Calu3 (cell line): ENCODE results near the gene KATNB1. TPM values are rescaled to one million over a fixed set of nuclear protein-coding genes. Genes with fewer than 3 reads are reported as not detected.
"Not testable (repeated sequence)": the region's sequence is repeated elsewhere in the genome, so short reads cannot be mapped to it uniquely, and the experiment has no call there.

Experiments
- BruUV-seq: library from RNA; stranded (reverse); fragments of 400-500 nt; replicated peaks from 2 replicates; lab custom pipeline; 2021; lab: Mats Ljungman, UMichigan
- CTCF ChIA-PET: fragments of 300-600 bp; sonication (Branson Sonifier 250); formaldehyde crosslinking; loops from one replicate; lab custom pipeline; 2022; ENCODE audit warnings: antibody characterized with exemption; lab: Charles Lee
- DNase-seq: peaks from one replicate; pipeline ENCODE4 v3.0.0; 2022
- H3K27ac Mint-ChIP-seq: one replicate; pipeline ENCODE4 v1.8.0; 2022; ENCODE audit warnings: mixed read lengths; ENCODE audit not compliant: unreplicated experiment
- H3K27me3 Mint-ChIP-seq: one replicate; pipeline ENCODE4 v1.8.0; 2022; ENCODE audit warnings: mixed read lengths; ENCODE audit not compliant: unreplicated experiment
- H3K36me3 Mint-ChIP-seq: one replicate; pipeline ENCODE4 v1.8.0; 2022; ENCODE audit warnings: mild to moderate bottlenecking, moderate library complexity, mixed read lengths; ENCODE audit not compliant: insufficient read depth, unreplicated experiment
- H3K4me1 Mint-ChIP-seq: one replicate; pipeline ENCODE4 v1.8.0; 2022; ENCODE audit warnings: mild to moderate bottlenecking, low read depth, mixed read lengths; ENCODE audit not compliant: unreplicated experiment
- H3K4me3 Mint-ChIP-seq: one replicate; pipeline ENCODE4 v1.8.0; 2022; ENCODE audit warnings: mild to moderate bottlenecking, low read depth, moderate library complexity, mixed read lengths; ENCODE audit not compliant: unreplicated experiment
- H3K9me3 Mint-ChIP-seq: one replicate; pipeline ENCODE4 v1.8.0; 2022; ENCODE audit warnings: low read depth, mixed read lengths; ENCODE audit not compliant: unreplicated experiment
- intact Hi-C: fragments of 100-400 bp; cut with micrococcal nuclease; formaldehyde crosslinking; loops from one replicate; pipeline ENCODE4 v1.10.0; 2022; ENCODE audit not compliant: unreplicated experiment
- total RNA-seq: library from RNA; stranded (reverse); gene quantifications from 2 replicates; pipeline ENCODE4 v1.2.3, GENCODE V29; 2022
- TF ChIP-seq, protein P1 (sequence below): fragments of 200-600 bp; IDR thresholded peaks from one replicate; pipeline ENCODE4 v1.8.0; 2022; ENCODE audit warnings: antibody characterized with exemption; ENCODE audit not compliant: unreplicated experiment

KATNB1 gene
- total RNA-seq, 1 experiment from 2014 or later: 28.6 TPM

DNA sequence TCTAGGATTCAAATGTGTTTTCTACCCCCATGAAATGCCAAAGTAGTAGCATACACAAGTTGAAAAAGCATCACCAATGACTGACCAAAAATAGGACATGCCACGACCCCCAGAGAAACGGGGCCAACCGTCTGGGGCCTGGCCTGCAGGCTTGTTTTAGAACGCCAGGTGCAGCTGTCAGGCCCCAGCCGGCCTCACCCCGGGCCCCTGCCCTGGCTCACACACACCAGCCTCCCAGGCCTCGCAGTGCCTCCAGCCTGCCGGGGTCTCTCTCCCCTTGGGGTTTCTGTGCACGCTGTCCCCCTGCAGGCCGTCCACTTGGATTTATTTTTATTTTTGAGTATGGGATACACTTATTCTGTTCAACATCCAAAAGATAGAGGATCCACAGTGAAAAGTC lies 7.9 kb downstream of the KATNB1 start:
- no peaks in the 10 kb centered on the region for H3K36me3 Mint-ChIP-seq
- H3K4me3 Mint-ChIP-seq: no peak overlapping the region
- TF ChIP-seq, protein P1, sequence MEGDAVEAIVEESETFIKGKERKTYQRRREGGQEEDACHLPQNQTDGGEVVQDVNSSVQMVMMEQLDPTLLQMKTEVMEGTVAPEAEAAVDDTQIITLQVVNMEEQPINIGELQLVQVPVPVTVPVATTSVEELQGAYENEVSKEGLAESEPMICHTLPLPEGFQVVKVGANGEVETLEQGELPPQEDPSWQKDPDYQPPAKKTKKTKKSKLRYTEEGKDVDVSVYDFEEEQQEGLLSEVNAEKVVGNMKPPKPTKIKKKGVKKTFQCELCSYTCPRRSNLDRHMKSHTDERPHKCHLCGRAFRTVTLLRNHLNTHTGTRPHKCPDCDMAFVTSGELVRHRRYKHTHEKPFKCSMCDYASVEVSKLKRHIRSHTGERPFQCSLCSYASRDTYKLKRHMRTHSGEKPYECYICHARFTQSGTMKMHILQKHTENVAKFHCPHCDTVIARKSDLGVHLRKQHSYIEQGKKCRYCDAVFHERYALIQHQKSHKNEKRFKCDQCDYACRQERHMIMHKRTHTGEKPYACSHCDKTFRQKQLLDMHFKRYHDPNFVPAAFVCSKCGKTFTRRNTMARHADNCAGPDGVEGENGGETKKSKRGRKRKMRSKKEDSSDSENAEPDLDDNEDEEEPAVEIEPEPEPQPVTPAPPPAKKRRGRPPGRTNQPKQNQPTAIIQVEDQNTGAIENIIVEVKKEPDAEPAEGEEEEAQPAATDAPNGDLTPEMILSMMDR: no peak
- BruUV-seq: no TSS peak
- H3K27ac Mint-ChIP-seq: no peak overlapping the region
- no peaks in the 10 kb centered on the region for H3K4me1 Mint-ChIP-seq
- no peak for DNase-seq
- no peaks in the 10 kb centered on the region for H3K27me3 Mint-ChIP-seq
- CTCF ChIA-PET: no interaction called here
- no peaks in the 10 kb centered on the region for H3K9me3 Mint-ChIP-seq
- intact Hi-C loops: no loop called here

DNA sequence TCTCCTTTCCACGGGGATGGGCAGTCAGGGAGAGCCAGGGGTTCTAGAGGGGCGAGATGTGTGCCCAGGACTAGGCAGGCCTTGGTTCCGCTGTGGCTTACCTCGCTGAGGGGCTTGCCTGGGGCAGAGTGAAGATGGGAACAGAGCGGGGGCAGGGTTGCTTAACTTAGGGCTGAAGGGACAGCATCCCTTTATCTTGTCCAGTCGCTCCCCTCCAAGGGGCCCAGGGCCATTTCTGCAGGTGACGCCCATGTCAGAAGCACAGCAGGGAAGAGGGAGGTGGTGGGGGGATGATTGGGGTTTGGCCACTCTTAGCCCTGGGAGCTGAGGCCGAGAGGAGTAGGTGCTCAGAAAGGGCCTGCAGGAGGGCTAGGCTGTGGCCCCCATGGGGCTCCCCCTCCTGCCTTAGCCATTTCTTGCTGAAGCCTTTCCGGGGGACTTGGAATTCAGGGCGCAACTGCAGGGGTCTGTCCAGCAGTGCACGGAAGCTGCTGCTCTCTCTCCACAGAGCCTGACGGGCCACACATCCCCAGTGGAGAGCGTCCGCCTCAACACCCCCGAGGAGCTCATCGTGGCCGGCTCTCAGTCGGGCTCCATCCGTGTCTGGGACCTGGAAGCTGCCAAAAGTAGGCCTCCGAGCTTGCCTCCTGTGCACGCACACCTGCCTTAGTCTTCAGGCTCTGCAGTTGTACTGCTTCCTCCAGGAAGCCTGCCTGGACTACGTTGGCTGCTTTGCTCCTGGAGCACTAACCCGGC lies 8.5 kb downstream of the KATNB1 start:
- BruUV-seq: no TSS peak
- TF ChIP-seq, protein P1: no peak
- no peaks in the 10 kb centered on the region for H3K27me3 Mint-ChIP-seq
- intact Hi-C loops: no loop called here
- CTCF ChIA-PET: no interaction called here
- no peak overlapping the region for H3K4me3 Mint-ChIP-seq
- no peak overlapping the region for H3K27ac Mint-ChIP-seq
- H3K9me3 Mint-ChIP-seq: no peaks in the 10 kb centered on the region
- H3K4me1 Mint-ChIP-seq: no peaks in the 10 kb centered on the region
- H3K36me3 Mint-ChIP-seq: no peaks in the 10 kb centered on the region
- DNase-seq: no peak

DNA sequence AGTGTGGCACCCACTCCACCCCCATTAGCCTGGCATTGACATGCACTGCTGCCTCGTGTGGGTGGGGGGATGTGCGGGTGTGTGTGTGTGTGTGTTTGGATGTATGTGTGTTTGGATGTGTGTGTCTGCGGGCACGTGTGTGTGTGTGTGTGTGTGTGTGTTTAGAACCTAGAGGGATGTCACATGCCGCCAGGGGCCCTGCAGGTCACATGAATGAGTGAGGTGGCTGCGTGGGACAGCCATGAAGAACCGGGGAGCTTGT lies 9.0 kb downstream of the KATNB1 start:
- BruUV-seq: no TSS peak
- Mint-ChIP-seq H3K27ac (no peak overlapping the region), H3K27me3 (no peaks in the 10 kb centered on the region), H3K9me3 (no peaks in the 10 kb centered on the region), H3K36me3 (no peaks in the 10 kb centered on the region), H3K4me3 (no peak overlapping the region), H3K4me1 (no peaks in the 10 kb centered on the region)
- CTCF ChIA-PET: no interaction called here
- intact Hi-C loops: no loop called here
- TF ChIP-seq, protein P1: no peak
- DNase-seq: no peak

DNA sequence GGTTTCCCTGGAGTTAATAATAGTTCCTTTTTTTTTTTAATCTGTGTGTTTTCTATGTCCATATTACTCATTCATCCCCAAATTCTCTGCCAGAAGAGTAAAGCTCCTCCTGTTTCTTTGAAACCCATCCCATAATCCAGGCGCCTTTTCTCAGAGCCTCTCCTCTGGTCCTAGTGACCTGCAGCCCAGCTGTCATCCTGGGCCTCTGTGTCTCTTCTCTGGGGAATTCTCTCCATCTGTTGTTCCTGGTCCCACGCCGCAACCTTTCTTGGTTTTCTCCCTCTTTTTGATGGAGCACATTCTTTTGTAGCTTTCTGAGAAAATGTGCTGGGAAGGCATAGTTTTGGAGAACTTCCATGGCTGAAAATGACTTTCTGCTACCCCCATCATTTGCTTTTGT lies 10.2 kb downstream of the KATNB1 start:
- TF ChIP-seq, protein P1: no peak
- DNase-seq: no peak
- CTCF ChIA-PET: no interaction called here
- Mint-ChIP-seq H3K9me3 (no peaks in the 10 kb centered on the region), H3K27me3 (no peaks in the 10 kb centered on the region), H3K4me3 (no peak overlapping the region), H3K27ac (no peak overlapping the region), H3K4me1 (no peaks in the 10 kb centered on the region), H3K36me3 (no peaks in the 10 kb centered on the region)
- BruUV-seq: no TSS peak
- intact Hi-C loops: no loop called here

DNA sequence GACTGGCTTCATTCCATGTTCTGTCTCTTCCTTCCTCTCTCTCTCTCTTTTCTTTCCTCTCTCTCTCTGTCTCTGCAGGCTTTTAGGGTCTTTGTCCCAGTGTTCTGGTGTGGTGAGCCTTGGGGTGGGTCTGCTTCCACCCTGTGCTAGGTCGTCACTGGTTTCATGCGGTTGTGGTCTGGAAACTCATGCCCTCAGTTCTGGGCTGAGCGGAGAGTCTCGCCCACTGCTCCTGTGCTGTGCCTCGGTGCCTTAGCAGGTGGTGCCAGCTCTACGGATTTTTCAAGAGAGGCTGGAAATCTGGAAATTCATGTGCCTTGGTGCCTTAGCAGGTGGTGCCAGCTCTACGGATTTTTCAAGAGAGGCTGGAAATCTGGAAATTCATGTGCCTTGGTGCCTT lies 10.7 kb downstream of the KATNB1 start:
- H3K4me1 Mint-ChIP-seq, H3K4me3 Mint-ChIP-seq, H3K27me3 Mint-ChIP-seq, H3K9me3 Mint-ChIP-seq, DNase-seq, intact Hi-C loops, CTCF ChIA-PET, H3K36me3 Mint-ChIP-seq, H3K27ac Mint-ChIP-seq, BruUV-seq: not testable (repeated sequence)
